Activated CD4-positive, alpha-beta T cell treated with anti-CD3 and anti-CD28 coated beads for 4 hours (primary cell): ENCODE measurements around the gene SNAP29.
"Not testable (repeated sequence)": the region's sequence is repeated elsewhere in the genome, so short reads cannot be mapped to it uniquely, and the experiment has no call there.

Experiments
- DNase-seq, 2 donors: peaks; one replicate each; pipeline ENCODE4 v3.0.0-alpha.2; 2020

Gene SNAP29

DNA sequence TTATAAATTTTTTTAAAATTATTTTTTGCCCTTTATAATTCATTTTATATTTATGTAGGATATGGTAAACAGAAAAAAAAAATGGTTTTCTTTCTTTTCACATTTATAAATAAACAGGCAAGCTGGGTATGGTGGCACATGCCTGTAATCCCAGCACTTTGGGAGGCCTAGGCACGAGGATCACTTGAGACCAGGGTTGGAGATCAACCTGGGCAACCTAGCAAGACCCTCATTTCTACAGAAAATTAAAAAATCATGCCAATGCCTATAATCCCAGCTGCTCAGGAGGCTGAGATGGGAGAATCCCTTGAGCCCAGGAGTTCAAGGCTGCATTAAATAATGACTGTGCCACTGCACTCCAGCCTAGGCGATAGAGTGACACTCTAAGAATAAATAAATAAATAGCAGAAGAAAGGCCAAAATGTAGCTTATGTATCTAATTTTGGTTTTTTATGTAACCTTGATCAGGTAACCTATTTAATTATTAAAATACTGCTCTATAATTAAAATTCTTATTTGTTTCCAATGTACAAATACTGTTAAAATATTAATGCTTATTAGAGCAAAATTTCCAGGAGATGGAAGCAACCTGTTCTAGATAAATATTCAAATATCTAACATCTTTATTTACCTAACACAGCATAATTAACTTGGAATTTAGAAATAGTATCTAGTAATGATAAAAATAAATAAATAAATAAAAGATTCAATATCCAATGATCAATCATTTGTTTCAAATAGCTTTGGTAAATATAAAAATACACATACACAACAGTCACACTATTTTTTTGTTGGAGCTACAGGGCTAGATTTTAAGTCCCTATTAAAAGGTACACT is 21.6 kb upstream of the SNAP29 start:
- DNase-seq: no peak

DNA sequence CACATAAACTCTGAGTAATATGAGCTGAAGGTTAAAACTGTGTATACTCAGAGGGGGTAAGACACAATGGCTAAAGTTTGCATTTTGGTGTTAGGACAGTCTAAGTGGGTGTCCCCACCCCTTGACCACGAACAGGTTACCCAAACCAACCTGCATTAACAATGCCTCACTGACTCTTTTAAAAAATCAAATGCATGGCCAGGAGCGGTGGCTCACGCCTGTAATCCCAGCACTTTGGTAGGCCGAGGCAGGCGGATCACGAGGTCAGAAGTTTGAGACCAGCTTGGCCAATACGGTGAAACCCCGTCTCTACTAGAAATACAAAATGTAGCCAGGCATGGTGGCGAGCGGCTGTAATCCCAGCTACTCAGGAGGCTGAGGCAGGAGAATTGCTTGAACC is 19.5 kb upstream of the SNAP29 start:
- DNase-seq: not testable (repeated sequence)

DNA sequence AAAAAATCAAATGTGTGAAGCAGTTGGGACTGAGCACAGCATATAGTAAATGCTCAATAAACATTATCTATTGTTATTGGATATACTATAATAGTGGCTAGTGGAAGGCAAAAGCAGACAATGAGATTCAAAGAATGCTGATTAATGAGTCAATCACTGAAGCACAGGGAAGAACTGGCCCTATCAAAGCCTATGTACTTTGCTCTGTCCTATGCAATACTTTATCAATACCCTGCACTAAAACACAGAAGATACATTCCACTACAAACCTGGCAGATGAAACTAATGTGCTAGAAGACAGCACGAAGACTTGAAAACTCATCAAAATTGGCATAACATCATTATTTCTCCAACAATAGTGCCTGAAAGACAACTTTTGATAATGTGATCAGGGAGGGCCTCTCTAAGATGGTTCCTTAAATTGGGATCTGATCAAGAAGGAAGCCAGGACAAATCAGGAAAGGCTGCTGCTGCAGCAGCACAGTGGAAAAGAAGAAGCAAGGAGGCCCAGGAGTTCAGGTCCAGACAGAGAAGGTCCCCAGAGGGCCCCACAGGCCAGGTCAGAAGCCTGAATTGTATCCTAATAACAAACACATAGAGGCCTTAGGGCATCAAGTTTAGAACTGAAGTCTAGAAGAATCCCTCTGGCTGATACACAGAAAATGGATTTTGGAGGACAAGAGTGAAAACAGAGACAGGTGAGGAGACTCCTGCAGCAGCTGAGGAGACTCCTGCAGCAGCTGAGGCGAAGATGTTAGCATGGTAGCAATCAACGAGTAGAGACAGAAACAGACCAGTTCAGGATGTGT is 18.8 kb upstream of the SNAP29 start:
- DNase-seq: no peak

DNA sequence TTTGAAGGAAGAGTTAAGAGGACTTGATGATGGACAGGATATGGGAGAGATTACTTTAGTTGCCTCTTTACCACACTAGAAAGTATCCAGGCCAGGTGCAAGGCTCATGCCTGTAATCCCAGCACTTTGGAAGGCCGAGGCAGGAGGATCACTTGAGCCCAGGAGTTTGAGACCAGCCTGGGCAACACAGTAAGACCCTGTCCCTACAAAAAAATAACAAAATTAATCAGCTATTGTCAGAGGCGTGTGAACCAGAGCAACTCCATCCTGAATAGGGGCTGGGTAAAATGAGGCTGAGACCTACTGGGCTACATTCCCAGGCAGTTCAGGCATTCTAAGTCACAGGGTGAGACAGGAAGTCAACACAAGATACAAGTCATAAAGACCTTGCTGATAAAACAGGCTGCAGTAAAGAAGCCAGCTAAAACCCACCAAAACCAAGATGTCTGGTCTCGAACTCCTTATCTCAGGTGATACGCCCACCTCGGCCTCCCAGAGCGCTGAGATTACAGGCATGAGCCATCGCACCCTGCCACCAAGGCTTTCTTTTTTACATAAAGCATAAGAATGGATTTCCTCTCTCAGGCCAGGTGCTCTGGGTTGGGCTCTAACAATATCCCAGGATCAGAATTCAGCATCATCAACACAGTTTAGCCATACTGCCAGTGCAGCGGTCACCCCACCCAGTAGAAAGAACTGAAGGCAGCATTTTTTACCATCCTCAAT is 18.0 kb upstream of the SNAP29 start:
- no peak for DNase-seq

DNA sequence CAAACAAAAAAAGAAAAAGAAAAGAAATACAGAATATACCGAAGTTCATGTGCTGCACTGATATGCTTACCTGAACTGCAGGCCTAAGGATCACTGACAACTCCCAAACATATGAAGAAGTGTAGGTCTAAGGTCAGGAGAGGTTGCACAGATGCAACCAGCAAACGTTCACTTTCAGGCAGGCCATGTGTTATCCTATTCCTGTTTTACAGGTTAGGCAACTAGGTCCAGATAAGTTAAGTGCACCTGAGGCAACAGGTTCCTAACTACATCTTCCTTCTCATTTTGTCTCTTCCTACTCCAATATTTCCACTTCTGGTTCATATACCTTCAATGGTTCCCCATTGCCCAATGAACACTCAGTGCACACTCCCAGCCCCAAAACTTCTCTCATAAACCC is 15.3 kb upstream of the SNAP29 start:
- DNase-seq: no peak

DNA sequence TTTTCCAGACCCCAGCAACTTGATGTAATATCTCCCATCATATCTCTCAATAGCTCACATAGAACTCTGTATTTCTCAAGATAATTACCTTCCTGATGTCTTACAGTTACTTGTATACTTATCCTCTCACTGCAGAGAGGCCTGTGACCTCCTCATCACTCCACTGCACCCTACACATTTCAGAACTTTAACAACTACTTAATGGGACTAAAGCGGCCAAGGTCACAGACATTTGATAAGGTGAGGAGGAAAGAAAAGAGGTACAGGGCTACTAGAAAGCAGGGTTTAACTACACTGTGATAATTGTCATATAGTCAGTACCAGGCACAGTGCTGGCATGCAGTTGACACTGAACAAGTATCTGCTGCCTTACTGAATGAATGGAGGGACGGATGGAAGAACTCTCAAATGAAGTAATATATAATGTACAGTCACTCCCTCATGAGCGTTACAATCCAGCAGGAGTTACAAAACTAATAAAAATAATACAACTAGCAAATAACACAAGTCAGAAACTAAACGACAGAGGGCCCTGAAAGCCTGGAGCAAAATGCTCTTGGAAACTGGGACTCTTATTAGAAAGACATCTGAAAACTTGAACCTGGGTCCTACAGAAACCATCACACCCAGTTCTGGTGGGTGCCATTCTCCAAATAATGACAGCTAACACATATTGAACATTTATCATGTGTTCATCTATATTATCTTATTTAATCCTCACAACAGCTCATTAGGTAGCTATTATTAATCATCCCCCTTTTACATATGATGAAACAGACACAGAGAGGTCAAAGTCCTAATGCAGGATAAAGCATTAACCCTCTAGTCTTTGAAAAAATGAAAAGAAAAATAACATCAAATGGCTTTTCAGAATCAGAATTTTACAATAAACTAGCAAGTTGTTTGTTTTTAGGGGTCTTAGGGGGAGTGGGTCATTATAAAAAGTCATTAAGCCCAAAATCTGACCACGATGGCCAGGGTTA is 14.5 kb upstream of the SNAP29 start:
- DNase-seq: no peak

DNA sequence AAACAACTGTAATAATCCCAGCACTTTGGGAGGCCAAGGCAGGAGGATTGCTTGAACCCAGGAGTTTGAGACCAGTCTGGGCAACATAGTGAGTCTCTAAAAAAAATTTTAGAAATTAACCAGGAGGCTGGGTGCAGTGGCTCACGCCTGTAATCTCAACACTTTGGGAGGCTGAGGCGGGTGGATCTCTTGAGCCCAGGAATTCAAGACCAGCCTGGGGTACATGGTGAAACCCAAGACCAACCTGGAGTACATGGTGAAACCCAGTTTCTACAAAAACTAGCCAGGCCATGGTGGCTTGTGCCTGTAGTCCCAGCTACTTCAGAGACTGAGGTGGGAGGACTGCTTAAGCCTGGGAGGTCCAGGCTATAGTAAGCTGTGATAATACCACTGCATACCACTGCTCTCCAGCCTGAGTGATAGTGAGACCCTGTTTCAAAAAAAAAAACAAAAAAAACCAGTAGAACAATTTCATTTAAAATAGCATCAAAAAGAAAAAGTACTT is 11.4 kb upstream of the SNAP29 start:
- no peak for DNase-seq

DNA sequence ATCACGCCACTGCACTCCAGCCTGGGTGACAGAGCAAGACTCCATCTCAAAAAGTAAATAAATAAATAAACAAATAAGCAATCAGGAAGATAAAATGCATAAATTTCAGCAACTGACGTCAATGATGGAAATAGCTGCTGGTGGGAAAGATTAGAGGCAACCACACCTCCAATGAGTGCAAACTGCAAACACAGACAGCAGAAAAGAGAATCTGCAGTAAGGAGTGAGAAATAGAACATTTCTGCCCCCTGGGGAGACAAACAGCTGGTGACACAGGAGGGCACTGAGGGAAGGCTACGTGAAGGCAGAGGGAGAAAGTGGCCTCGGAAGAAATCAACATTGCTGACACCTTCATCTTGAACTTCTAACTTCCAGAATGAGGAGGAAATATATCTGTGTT is 6.7 kb upstream of the SNAP29 start:
- no peak for DNase-seq

DNA sequence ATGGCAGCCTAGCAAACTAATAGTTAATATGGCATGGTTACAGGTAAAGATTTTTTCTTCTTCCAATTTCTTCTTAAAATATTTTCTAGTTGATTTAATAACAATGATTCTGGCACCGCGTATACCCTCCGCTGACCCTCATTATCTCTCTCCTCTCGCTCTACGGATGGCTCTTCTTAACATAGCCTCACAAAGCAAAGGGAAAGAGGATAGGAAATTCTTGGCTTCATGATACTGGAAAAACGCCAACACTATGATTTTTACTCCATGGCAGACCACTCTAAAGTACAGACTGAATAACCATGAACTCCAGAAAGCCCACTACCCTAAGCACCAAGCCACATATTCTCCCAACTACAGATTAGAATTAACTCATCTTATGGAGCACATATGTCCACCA is 6.3 kb upstream of the SNAP29 start:
- DNase-seq: no peak

DNA sequence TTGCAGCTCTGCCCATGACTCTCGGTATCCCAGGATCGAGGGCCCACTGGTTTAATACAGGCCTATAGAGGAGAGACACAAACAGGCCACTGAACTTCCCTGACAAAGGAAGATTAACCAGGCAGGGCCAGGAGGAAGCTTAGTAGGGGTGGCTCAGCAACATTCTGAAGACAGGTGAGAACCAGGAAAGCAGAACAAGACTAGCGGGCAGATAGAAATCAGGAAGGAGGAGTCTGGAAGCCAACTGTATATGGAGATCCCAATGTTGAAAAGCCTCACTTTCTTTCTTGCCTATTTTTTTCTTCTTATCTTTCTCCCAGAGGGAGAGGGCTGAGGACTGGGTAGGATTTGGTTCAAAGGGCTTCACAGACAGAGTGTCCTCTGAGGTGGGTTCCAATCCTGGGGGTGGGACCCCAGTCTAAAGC is 5.6 kb upstream of the SNAP29 start:
- DNase-seq: no peak

DNA sequence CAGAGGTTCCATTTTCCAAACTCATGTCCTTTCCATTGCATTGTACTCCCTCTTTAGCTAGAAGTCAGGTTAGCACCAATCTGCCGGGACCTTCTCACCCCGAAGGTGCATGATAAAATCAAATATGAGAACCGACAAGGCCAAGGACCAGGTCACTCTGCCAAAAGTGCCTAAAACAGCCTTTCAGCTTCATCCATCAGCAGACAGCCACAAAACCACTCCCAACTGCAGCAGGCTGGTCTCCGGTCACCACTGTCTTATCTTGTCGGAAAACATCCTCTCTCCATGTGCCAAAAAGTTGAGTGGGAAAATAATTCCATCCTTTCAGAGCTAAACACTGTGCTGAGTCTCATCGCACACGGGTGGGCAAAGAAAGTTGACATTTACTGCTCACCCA is 1.6 kb upstream of the SNAP29 start:
- no peak for DNase-seq

DNA sequence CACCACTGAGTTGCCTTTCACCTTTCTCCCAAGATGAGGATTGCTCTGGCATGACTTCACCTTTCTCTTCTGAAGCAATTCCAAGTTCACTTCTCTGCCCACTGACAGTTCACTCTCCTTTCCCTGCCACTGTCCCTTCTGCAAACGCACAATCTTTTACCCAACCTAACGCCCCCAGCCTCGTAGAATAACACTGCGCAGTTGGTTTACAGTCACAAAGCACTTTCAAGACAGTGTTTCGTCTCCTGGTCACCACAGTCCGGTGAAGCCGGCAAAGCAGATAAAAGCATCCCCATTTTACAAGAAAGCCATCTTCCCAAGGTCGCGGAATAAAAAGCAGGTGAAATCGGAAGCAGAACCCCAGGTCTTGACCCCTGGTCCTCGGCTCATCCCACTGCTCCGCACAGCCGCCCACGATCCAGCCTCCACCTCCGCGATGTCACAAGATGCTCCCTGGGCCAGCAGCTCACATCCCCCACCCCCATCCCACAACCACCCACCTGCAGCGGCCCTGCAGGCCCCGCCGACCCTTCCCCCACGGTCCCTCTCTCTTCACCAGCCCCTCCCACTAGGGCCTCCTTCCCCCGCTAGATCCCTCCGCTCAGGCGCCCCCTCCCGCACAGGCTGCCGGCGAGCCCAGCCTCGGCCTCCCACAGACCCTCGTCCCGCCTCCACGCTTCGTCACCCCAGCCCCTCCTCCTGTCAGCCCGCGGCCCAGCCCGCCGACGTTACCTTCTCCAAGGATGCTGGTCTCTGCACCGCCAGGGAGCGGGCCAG is 781 bp upstream of the SNAP29 start:
- DNase-seq: peak; percentile 86 to 89

DNA sequence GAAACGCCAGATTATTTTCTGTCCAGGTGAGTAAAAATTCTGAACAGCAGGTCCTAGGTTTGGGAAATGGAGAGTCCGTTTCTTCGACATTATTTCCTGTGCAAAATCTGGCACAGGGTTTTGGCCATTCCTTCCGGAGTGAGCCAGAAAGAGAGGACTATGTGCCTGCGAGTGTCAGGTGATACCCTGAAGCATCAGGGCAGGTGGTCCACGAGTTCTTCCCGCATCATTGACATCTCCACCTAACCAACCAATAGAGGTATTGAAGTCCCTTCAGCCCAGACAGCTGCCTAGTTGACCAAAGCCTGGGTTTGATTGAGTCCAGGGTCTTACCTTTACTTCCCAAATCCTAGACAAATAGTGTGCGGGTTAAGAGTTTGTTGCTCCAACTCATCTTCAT is 808 bp downstream of the SNAP29 start:
- no peak for DNase-seq

DNA sequence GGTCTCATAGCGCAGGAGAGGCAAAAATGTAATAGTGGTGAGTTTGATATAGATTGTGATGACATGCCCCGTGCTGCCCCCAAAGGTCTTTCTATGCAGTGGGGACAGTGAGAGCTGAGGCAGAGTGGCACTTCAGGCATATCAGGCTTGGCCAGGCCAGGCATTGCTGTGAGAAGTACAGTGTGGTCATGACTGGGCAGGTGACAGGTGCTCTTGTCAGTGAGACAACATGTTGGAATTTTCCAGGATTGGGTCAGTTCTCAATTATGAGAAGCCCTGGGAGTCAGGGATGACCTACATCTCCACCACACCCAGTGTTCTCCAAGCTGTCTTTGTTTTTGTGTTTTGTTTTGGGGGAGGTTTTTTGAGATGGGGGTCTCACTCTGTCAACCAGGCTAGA is 3.7 kb downstream of the SNAP29 start:
- no peak for DNase-seq

DNA sequence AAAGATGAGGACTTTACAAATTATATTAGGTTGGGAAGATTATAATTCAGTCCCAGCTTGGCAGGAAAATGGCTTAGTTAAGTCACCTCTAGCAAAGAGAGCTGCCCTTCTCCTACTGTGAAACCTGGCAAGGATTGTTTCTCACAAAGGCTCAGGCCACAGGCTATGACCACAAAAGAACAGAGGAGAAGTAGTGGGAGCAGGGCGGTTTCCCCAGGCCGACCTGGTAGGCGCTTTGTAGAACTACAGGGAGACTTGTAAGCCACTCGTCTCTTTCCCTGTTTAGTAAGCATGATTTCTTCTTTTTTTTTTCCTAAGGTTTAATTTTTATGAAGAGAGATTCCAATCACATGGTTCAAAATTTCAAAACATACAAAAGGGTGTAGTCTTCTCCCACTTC is 4.6 kb downstream of the SNAP29 start:
- no peak for DNase-seq

DNA sequence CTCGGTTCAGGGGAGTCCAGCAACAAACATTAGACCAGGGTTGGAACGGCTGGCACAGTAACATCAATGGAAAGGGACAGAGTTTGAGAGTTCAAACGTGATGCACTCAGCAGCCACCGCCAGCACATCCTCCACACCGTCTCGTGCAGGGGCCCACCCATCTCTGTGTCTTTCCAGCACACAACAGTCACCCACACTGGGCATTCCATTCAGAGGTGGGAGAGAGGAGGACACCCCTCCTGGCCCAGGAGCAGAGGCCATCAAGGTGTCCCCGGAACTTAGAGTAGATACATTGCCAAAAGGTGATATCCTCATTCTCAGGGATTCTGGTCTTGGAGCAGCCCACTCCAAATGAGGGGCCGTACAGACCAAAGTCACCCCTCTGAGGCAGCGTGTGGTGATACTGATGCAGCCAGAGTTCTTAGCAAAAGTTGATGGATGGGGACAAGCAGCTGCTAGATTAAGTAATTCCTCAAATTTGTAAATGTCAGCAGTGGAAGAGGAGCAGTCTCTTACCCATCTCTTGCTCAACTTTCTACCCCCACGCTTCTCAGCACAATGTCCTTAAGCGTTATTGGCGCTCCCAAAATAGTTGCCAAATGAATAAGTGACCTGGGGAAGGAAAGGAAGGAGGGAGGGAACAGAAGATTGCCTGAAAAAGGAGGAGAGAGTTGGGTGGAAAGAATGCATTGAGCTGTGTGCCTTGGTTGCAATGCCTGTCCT is 5.5 kb downstream of the SNAP29 start:
- DNase-seq: no peak

DNA sequence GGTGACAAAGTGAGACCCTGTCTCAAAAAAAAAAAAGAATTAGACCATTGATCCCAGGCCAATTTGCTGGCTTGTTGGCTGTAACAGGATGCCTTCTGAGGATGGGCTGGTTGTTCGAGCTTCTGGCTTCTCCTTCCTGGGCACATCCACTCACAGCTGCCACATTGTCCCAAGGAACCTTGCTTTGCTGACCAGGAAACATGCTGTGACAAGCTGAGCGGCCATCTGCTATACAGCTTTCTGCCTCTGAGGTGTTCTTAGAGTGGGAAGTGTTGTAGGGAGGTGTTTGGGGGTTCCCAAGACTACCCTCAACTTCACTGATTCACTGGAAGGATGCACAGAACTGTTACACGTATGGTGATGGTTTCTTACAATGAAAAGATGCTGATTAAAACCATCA is 6.5 kb downstream of the SNAP29 start:
- DNase-seq: no peak

DNA sequence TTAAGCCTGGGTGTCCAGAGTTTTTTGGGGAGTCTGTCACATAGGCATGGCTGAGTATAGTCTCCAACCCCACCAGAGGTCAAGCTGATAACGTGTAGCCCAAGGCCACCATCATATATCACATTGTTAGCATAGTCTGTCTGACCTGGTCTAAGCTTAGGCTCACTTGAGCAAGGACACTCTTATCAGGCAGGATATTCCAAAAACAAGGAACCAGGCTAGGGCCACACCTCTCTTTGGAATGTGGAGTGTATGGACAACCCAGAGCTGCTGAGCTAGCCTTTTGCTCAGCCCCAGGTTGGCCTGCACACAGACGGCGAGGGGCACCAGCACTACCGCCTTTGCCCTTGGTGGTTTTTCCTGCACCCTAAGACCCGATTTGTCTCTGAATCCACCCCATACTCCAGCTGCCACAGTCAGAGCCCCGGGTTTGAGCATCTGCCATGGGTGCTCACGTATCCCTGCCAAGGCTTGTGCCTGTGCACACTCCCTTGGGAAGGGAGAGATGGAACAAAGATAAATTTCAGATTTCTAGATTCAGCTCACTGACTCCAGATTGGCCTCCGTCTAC is 7.2 kb downstream of the SNAP29 start:
- DNase-seq: no peak

DNA sequence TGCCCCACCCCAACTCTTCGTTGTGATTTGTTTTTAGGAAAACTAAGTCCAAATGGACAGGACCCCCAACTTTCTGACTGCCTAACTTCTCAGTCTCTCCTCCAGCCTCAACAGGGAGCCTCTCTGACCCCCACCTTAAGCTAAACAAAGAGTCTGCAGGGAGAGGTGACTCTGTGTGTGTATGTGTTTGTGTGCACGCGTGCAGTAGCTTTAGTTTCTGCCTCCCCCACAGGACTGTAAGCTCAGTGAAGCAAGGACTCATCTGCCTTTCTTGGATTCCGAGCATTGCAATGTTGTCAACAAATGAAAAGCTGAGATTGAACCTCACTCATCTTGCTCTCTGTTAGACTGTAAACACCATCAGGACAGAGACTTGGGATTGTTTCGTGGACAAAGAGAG is 7.9 kb downstream of the SNAP29 start:
- DNase-seq: no peak
